Right renal pelvis (tissue), 4 donors: Measurements from ENCODE around the gene ZNF600. TPM values are rescaled to one million over a fixed set of nuclear protein-coding genes. Genes with fewer than 3 reads are reported as not detected.

ENCODE experiments used
- polyA plus RNA-seq, 4 donors: library from polyadenylated mRNA; unstranded; fragments of 120-200 nt; gene quantifications; one replicate each; pipeline ENCODE4 v1.2.1, GENCODE V29; 2013; ENCODE audit not compliant: insufficient read length in 4 of 4

Gene ZNF600
- polyA plus RNA-seq, 4 donors = 6.2 to 8.8 (median 8.0) TPM

Other genes starting within 250 kb of the ZNF600 start
- 10 to 100 TPM; 13.3 to 15.2 (median 14.0) TPM for gene ZNF701, start 216.5 kb downstream of the ZNF600 start, polyA plus RNA-seq
- 100 to 1,000 TPM in 1 of 4 donors, 10 to 100 TPM in 3; 73.0 to 107 (median 76.5) TPM for gene ZNF83, start 148.4 kb downstream of the ZNF600 start, polyA plus RNA-seq
- gene ZNF611, start 51.7 kb downstream of the ZNF600 start, polyA plus RNA-seq = 10 to 100 TPM; 13.6 to 19.8 (median 17.2) TPM
- gene ZNF28, start 34.8 kb upstream of the ZNF600 start, polyA plus RNA-seq = 10 to 100 TPM; 17.9 to 23.9 (median 22.2) TPM
- gene ZNF468, start 70.8 kb upstream of the ZNF600 start, polyA plus RNA-seq = 10 to 100 TPM; 34.1 to 38.4 (median 36.0) TPM
- 10 to 100 TPM; 19.4 to 26.0 (median 21.2) TPM for gene ZNF320, start 110.8 kb upstream of the ZNF600 start, polyA plus RNA-seq
- gene ZNF888, start 136.6 kb upstream of the ZNF600 start, polyA plus RNA-seq = 10 to 100 TPM; 11.9 to 14.2 (median 12.5) TPM
- 10 to 100 TPM; 14.2 to 15.9 (median 14.5) TPM for gene ZNF816, start 176.1 kb upstream of the ZNF600 start, polyA plus RNA-seq
- gene ERVV-1, start 227.1 kb upstream of the ZNF600 start, polyA plus RNA-seq = under 1 TPM in 1 of 4 donors, not detected in 3; 0.04 TPM